Subcutaneous abdominal adipose tissue (tissue), 5 donors: ENCODE data around the gene ABCC1.

Experiments
- H3K27ac ChIP-seq: one replicate; pipeline ENCODE4 v1.7.0; 2013; ENCODE audit warnings: low read depth, mild to moderate bottlenecking, inconsistent platforms, low read length, moderate library complexity
- H3K27me3 ChIP-seq, 5 donors: one replicate each; pipeline ENCODE4 v1.7.0; 2013; ENCODE audit warnings: low read length in 5 of 5, inconsistent platforms in 1 of 5; ENCODE audit not compliant: control insufficient read depth in 5 of 5, insufficient read depth in 4 of 5
- H3K36me3 ChIP-seq, 5 donors: one replicate each; pipeline ENCODE4 v1.7.0; 2013; ENCODE audit warnings: low read length in 5 of 5; ENCODE audit not compliant: control insufficient read depth in 5 of 5, insufficient read depth in 5 of 5
- H3K4me1 ChIP-seq, 5 donors: one replicate each; pipeline ENCODE4 v1.7.0; 2013; ENCODE audit warnings: low read length in 5 of 5, mild to moderate bottlenecking in 3 of 5, moderate library complexity in 1 of 5; ENCODE audit not compliant: control insufficient read depth in 5 of 5, insufficient read depth in 5 of 5
- H3K4me3 ChIP-seq, 5 donors: one replicate each; pipeline ENCODE4 v1.7.0; 2013; ENCODE audit warnings: low read length in 5 of 5, low read depth in 1 of 5
- H3K9ac ChIP-seq, 5 donors: one replicate each; pipeline ENCODE4 v1.7.0; 2013; ENCODE audit warnings: low read length in 5 of 5, mild to moderate bottlenecking in 4 of 5, moderate library complexity in 3 of 5
- H3K9me3 ChIP-seq, 5 donors: one replicate each; pipeline ENCODE4 v1.7.0; 2013; ENCODE audit warnings: low read length in 5 of 5; ENCODE audit not compliant: control insufficient read depth in 5 of 5
- donor health status: healthy.
- donor health status: healthy.
- donor health status: healthy.
- donor health status: healthy.
- donor health status: healthy.

ABCC1 gene

GRCh38 chr16:16033208-16033717 is 83.8 kb downstream of the ABCC1 start:
- H3K4me1 ChIP-seq = peaks cover 0 to 19% (median 10%) of the 10 kb centered on the region in 5 donors
- H3K36me3 ChIP-seq = peaks cover 0 to 56% (median 33%) of the 10 kb centered on the region in 5 donors
- H3K4me3 ChIP-seq = no peak overlapping the region
- no peak overlapping the region for H3K27ac ChIP-seq
- H3K27me3 ChIP-seq = no peaks in the 10 kb centered on the region
- no peak overlapping the region for H3K9ac ChIP-seq
- no peaks in the 10 kb centered on the region for H3K9me3 ChIP-seq

GRCh38 chr16:16036359-16036792 is 87.0 kb downstream of the ABCC1 start:
- no peaks in the 10 kb centered on the region for H3K27me3 ChIP-seq
- no peak overlapping the region for H3K4me3 ChIP-seq
- H3K9me3 ChIP-seq = no peaks in the 10 kb centered on the region
- no peak overlapping the region for H3K27ac ChIP-seq
- peaks cover 0 to 74% (median 45%) of the 10 kb centered on the region in 5 donors for H3K36me3 ChIP-seq
- H3K9ac ChIP-seq = no peak overlapping the region
- peaks cover 0 to 3% (median 0%) of the 10 kb centered on the region in 5 donors for H3K4me1 ChIP-seq

- no peak overlapping the region for H3K9ac ChIP-seq
- no peak overlapping the region for H3K27ac ChIP-seq
- H3K27me3 ChIP-seq = no peaks in the 10 kb centered on the region
- H3K36me3 ChIP-seq = peaks cover 0 to 76% (median 50%) of the 10 kb centered on the region in 5 donors
- H3K9me3 ChIP-seq = no peaks in the 10 kb centered on the region
- H3K4me1 ChIP-seq = peaks cover 0 to 3% (median 0%) of the 10 kb centered on the region in 5 donors
- no peak overlapping the region for H3K4me3 ChIP-seq
Observed at GRCh38 chr16:16037521-16037920, 88.1 kb downstream of the ABCC1 start.

GRCh38 chr16:16037970-16038369 is 88.6 kb downstream of the ABCC1 start:
- Histone ChIP-seq H3K9me3 (no peaks in the 10 kb centered on the region), H3K27me3 (no peaks in the 10 kb centered on the region), H3K9ac (no peak overlapping the region), H3K4me3 (no peak overlapping the region), H3K36me3 (peaks cover 0 to 73% (median 48%) of the 10 kb centered on the region in 5 donors), H3K4me1 (peaks cover 0 to 3% (median 0%) of the 10 kb centered on the region in 5 donors), H3K27ac (no peak overlapping the region)

GRCh38 chr16:16038950-16039349 is 89.5 kb downstream of the ABCC1 start:
- Histone ChIP-seq H3K9ac (no peak overlapping the region), H3K27ac (no peak overlapping the region), H3K4me3 (no peak overlapping the region), H3K9me3 (no peaks in the 10 kb centered on the region), H3K27me3 (no peaks in the 10 kb centered on the region), H3K36me3 (peaks cover 0 to 71% (median 45%) of the 10 kb centered on the region in 5 donors), H3K4me1 (peaks cover 0 to 3% (median 0%) of the 10 kb centered on the region in 5 donors)

GRCh38 chr16:16041196-16041892 is 91.9 kb downstream of the ABCC1 start:
- peaks cover 0 to 16% (median 9%) of the 10 kb centered on the region in 5 donors for H3K4me1 ChIP-seq
- H3K27ac ChIP-seq = no peak overlapping the region
- no peaks in the 10 kb centered on the region for H3K27me3 ChIP-seq
- H3K36me3 ChIP-seq = peaks cover 0 to 76% (median 57%) of the 10 kb centered on the region in 5 donors
- no peak overlapping the region for H3K4me3 ChIP-seq
- no peaks in the 10 kb centered on the region for H3K9me3 ChIP-seq
- H3K9ac ChIP-seq = no peak overlapping the region

GRCh38 chr16:16042076-16042475 is 92.7 kb downstream of the ABCC1 start:
- H3K9ac ChIP-seq = no peak overlapping the region
- no peaks in the 10 kb centered on the region for H3K9me3 ChIP-seq
- no peak overlapping the region for H3K4me3 ChIP-seq
- peaks cover 0 to 76% (median 56%) of the 10 kb centered on the region in 5 donors for H3K36me3 ChIP-seq
- no peak overlapping the region for H3K27ac ChIP-seq
- H3K4me1 ChIP-seq = peaks cover 0 to 16% (median 9%) of the 10 kb centered on the region in 5 donors
- no peaks in the 10 kb centered on the region for H3K27me3 ChIP-seq

- peaks cover 0 to 16% (median 9%) of the 10 kb centered on the region in 5 donors for H3K4me1 ChIP-seq
- no peaks in the 10 kb centered on the region for H3K9me3 ChIP-seq
- no peaks in the 10 kb centered on the region for H3K27me3 ChIP-seq
- H3K27ac ChIP-seq = no peak overlapping the region
- no peak overlapping the region for H3K4me3 ChIP-seq
- peaks cover 0 to 78% (median 62%) of the 10 kb centered on the region in 5 donors for H3K36me3 ChIP-seq
- H3K9ac ChIP-seq = no peak overlapping the region
Observed at GRCh38 chr16:16045296-16045695, 95.9 kb downstream of the ABCC1 start.

GRCh38 chr16:16045879-16046278 is 96.5 kb downstream of the ABCC1 start:
- peaks cover 0 to 79% (median 62%) of the 10 kb centered on the region in 5 donors for H3K36me3 ChIP-seq
- peaks cover 0 to 16% (median 9%) of the 10 kb centered on the region in 5 donors for H3K4me1 ChIP-seq
- no peak overlapping the region for H3K4me3 ChIP-seq
- H3K27ac ChIP-seq = no peak overlapping the region
- H3K9me3 ChIP-seq = no peaks in the 10 kb centered on the region
- no peaks in the 10 kb centered on the region for H3K27me3 ChIP-seq
- no peak overlapping the region for H3K9ac ChIP-seq

- H3K9ac ChIP-seq = no peak overlapping the region
- H3K27ac ChIP-seq = no peak overlapping the region
- H3K36me3 ChIP-seq = peaks cover 0 to 87% (median 67%) of the 10 kb centered on the region in 5 donors
- H3K4me1 ChIP-seq = peaks cover 2 to 16% (median 9%) of the 10 kb centered on the region in 5 donors
- no peaks in the 10 kb centered on the region for H3K9me3 ChIP-seq
- no peaks in the 10 kb centered on the region for H3K27me3 ChIP-seq
- no peak overlapping the region for H3K4me3 ChIP-seq
Observed at GRCh38 chr16:16047761-16048160, 98.3 kb downstream of the ABCC1 start.
